GM12878 (cell line): Measurements from ENCODE around the gene NRM. TPM values are rescaled to one million over a fixed set of nuclear protein-coding genes. Genes with fewer than 3 reads are reported as not detected.
A peak's percentile ranks its signal among the peaks of the same experiment; 100 is the strongest.

Experiments
- ASH2L ChIP-seq: fragments of 300-600, 200-600 bp; sonication (generic); IDR thresholded peaks from 2 replicates; pipeline ENCODE4 v1.6.1; 2017; ENCODE audit warnings: low read depth, mild to moderate bottlenecking, borderline replicate concordance
- CEBPZ ChIP-seq: fragments of 150-350 bp; IDR thresholded peaks from 2 replicates; pipeline ENCODE4 v1.6.1; 2016; ENCODE audit warnings: low read depth, low read length
- CHD2 ChIP-seq: IDR thresholded peaks from 2 replicates; pipeline ENCODE4 v1.6.1; 2011; ENCODE audit warnings: low read depth, low read length, improper control_type of control experiment, borderline replicate concordance
- CREB1 ChIP-seq: IDR thresholded peaks from 2 replicates; pipeline ENCODE4 v1.6.1; 2012; ENCODE audit warnings: low read depth, mild to moderate bottlenecking, inconsistent platforms
- CTCF ChIP-seq, 3 experiments: IDR thresholded peaks in 2 of 3; conservative IDR thresholded peaks in 1 of 3; 2 replicates each; pipeline ENCODE4 v1.5.1; 2011; ENCODE audit warnings: low read depth in 3 of 3, low read length in 3 of 3, mild to moderate bottlenecking in 3 of 3, control low read depth in 2 of 3, moderate library complexity in 2 of 3, inconsistent platforms in 1 of 3, mixed read lengths in 1 of 3; ENCODE audit not compliant: control insufficient read depth in 2 of 3, insufficient read depth in 1 of 3; ENCODE audit errors: extremely low read depth in 1 of 3
- MTA3 ChIP-seq: IDR thresholded peaks from 2 replicates; pipeline ENCODE4 v1.6.1; 2012; ENCODE audit warnings: low read length, inconsistent platforms, borderline replicate concordance
- NKRF ChIP-seq: fragments of 450-650 bp; conservative IDR thresholded peaks from 2 replicates; pipeline ENCODE4 v1.6.1; 2017; ENCODE audit warnings: mild to moderate bottlenecking, moderate library complexity
- PML ChIP-seq: IDR thresholded peaks from 2 replicates; pipeline ENCODE4 v1.6.1; 2012; ENCODE audit warnings: low read length, inconsistent platforms
- RAD51 ChIP-seq: fragments of 450-650 bp; IDR thresholded peaks from 2 replicates; pipeline ENCODE4 v1.6.1; 2016; ENCODE audit warnings: moderate library complexity, mild to moderate bottlenecking, inconsistent platforms
- SIN3A ChIP-seq: IDR thresholded peaks from 2 replicates; pipeline ENCODE4 v1.6.1; 2012; ENCODE audit warnings: low read depth, low read length, improper control_type of control experiment
- SKIL ChIP-seq: fragments of 450-650 bp; IDR thresholded peaks from 2 replicates; pipeline ENCODE4 v1.6.1; 2017; ENCODE audit warnings: mild to moderate bottlenecking, low read depth, inconsistent platforms; ENCODE audit not compliant: poor library complexity, severe bottlenecking
- SUZ12 ChIP-seq: fragments of 200-600 bp; sonication (generic); IDR thresholded peaks from one replicate; pipeline ENCODE4 v1.6.1; 2018; ENCODE audit warnings: antibody characterized with exemption, mild to moderate bottlenecking; ENCODE audit not compliant: unreplicated experiment
- TARDBP ChIP-seq: IDR thresholded peaks from 2 replicates; pipeline ENCODE4 v1.6.1; 2016; ENCODE audit warnings: borderline replicate concordance
- TBL1XR1 ChIP-seq: IDR thresholded peaks from 2 replicates; pipeline ENCODE4 v1.6.1; 2012; ENCODE audit warnings: low read depth, low read length, improper control_type of control experiment
- TCF7 ChIP-seq: IDR thresholded peaks from 2 replicates; pipeline ENCODE4 v1.6.1; 2014; ENCODE audit warnings: antibody characterized with exemption, borderline replicate concordance
- USF2 ChIP-seq: IDR thresholded peaks from 2 replicates; pipeline ENCODE4 v1.6.1; 2011; ENCODE audit warnings: low read depth, low read length, improper control_type of control experiment, borderline replicate concordance
- YY1 ChIP-seq: IDR thresholded peaks from 2 replicates; pipeline ENCODE4 v1.6.1; 2011; ENCODE audit warnings: low read depth, mild to moderate bottlenecking, low read length
- ZNF24 ChIP-seq: fragments of 450-650 bp; IDR thresholded peaks from 2 replicates; pipeline ENCODE4 v1.6.1; 2017; ENCODE audit warnings: antibody characterized with exemption, mild to moderate bottlenecking
- ZNF384 ChIP-seq: IDR thresholded peaks from 2 replicates; pipeline ENCODE4 v1.6.1; 2012; ENCODE audit warnings: low read depth, mild to moderate bottlenecking, low read length, improper control_type of control experiment, borderline replicate concordance
- polyA plus RNA-seq, 11 experiments: library from polyadenylated mRNA; depleted of rRNA in 4 of 11; unstranded in 6 of 11; stranded (reverse) in 5 of 11; fragments of >200 nt; fragmentation: Nextera tagmentation in 4 of 11; fragmentation: Illumina TruSeq in 1 of 11; extraction: Ambion mirVana in 4 of 11; extraction: Trizol in 1 of 11; gene quantifications; 1 replicate in 1 of 11; 2 replicates in 10 of 11; pipeline versions ENCODE4 v1.2.1 to v1.2.3, GENCODE V29; 2011 to 2016; ENCODE audit warnings: inconsistent platforms in 2 of 11, missing spikeins in 2 of 11, low read depth in 1 of 11
- total RNA-seq, 4 experiments: library from RNA; depleted of rRNA in 3 of 4; stranded (reverse); fragments of >200 nt in 3 of 4; fragmentation: Illumina TruSeq in 1 of 4; extraction: Trizol in 1 of 4; gene quantifications; 2 replicates each; pipeline versions ENCODE4 v1.2.1 to v1.2.3, GENCODE V29; 2013 to 2021

NRM gene
- total and polyA plus RNA-seq, 10 of the 15 experiments (the other 5 are each of a cell fraction or from before 2014, with no cell fraction given), result 15.4 to 46.7 (median 29.0) TPM

GRCh38 chr6:30647242-30648116 is 43.3 kb downstream of the NRM start (continued):
- peak; percentile 5; the same call in 1 of the 2 replicates for TF ChIP-seq CREB1
- no peak for TF ChIP-seq RAD51
- TF ChIP-seq SUZ12, result no peak
- no peak for TF ChIP-seq MTA3
- TF ChIP-seq CTCF (IDR thresholded peaks at IDR 0.05 in 2 of 3, conservative IDR thresholded peaks at IDR 0.05 in 1 of 3; ENCODE audit: control insufficient read depth in 2 of 3, extremely low read depth in 1 of 3, insufficient read depth in 1 of 3, low read depth in 3 of 3, low read length in 3 of 3), result no peak
- no peak for TF ChIP-seq TARDBP
- no peak; the same call in 1 of the 2 replicates for TF ChIP-seq SIN3A
- TF ChIP-seq USF2, result no peak
- no peak for TF ChIP-seq ZNF384
- TF ChIP-seq NKRF, result peak; percentile 76
- no peak for TF ChIP-seq TCF7
- TF ChIP-seq SKIL, result no peak
- TF ChIP-seq TBL1XR1, result no peak
- no peak for TF ChIP-seq CHD2
- no peak for TF ChIP-seq PML
- peak; percentile 86 for TF ChIP-seq YY1
- TF ChIP-seq CEBPZ, result no peak
- no peak for TF ChIP-seq ASH2L
- no peak for TF ChIP-seq ZNF24
